Bone marrow (tissue), 2 donors: Measurements from ENCODE around the gene POLA1.

Experiments used
- DNase-seq, 2 donors: peaks; one replicate each; lab custom pipeline; 2025; lab: John Stamatoyannopoulos, UW

The POLA1 gene

GRCh38 chrX:25022499-25023325 lies 329.0 kb downstream of the POLA1 start:
- no peak for DNase-seq

GRCh38 chrX:25023908-25024307 lies 330.2 kb downstream of the POLA1 start:
- DNase-seq: no peak

DNA sequence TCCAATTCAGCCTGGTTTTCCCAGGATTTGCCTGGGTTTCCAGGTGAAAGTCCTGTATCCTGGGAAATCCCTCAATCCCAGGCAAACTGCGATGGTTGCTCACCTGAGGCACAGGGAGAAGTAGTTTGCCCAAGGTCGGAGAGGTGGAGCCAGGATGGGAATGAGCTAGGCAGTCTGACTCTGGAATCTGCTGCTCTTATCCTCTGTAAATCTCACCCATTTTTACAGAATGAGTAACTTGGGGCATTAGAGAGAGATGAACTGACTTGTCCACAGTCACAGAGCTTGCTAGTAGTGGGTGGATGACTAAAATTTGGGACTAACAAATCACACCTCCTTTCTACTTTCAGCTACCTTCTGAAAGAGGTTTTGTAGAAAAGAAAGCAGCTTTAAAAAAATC lies 331.9 kb downstream of the POLA1 start:
- no peak for DNase-seq

DNA sequence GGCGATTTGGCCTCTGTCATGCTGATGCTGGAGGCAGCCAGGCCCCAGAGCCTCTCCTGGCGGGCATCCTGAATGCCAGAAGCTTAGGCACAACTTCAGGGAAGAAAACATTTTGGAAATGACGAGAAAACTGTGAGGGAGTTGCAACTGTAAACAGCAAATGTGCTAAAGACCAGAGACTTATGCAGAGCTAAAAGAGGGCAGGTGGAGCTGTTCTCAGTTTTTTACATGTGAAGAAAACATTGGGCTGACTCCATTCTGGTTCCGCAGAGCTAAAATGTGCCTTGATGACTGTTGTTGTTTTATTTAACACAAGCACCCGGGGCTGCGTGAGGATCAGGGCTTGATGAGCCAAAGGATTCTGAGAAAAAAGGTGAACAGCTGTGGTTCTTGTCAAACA lies 332.9 kb downstream of the POLA1 start:
- DNase-seq: no peak

GRCh38 chrX:25028726-25029125 lies 335.0 kb downstream of the POLA1 start:
- DNase-seq: no peak

- no peak for DNase-seq
Measured at GRCh38 chrX:25029288-25029825, 335.6 kb downstream of the POLA1 start.

- no peak for DNase-seq
Measured at GRCh38 chrX:25034889-25035288, 341.2 kb downstream of the POLA1 start.

DNA sequence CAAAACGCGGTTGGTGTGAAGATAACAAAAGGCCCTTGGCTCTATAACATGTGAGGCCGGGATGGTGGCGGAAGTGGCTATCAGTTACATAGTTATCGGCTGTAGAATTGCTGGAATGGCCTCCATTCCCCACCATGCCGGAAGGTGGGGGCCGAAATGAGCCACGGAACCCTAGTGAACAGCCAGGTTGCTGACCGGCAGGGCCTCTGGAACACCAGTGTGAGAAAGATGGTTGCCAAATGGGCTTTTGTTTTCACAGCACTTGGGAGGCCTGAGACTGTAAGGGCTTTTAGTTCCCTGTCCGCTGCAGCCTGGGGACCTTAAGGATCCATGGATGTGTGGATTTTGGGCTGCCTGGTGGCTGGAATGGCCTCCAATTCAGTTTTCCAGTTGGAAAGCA lies 345.3 kb downstream of the POLA1 start:
- no peak for DNase-seq

DNA sequence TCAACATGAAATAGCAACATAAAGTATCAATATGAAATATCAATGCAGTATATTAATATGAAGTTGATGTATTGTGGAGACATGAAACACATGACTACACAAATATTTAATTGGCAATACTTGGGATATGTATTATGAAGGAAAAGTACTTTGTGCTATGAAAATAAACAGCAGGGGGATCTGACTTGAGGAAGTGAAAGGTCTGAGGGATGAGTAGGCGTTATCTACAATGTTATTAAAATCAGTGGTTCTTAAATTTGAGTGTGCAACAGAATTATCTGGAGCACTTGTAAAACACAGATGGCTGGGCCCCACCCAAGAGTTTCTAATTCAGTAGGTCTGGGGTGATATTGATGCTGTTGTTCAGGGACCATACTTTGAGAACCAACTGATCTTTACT lies 349.5 kb downstream of the POLA1 start:
- no peak for DNase-seq
